HG03575 (cell line): Measurements from ENCODE around the gene PRDM12.

Experiments used
- ATAC-seq: cut with Tn5 transposase; IDR thresholded peaks from one replicate; pipeline ENCODE4 v1.9.1; 2021; ENCODE audit not compliant: unreplicated experiment, insufficient number of reproducible peaks, low FRiP score; ENCODE audit errors: extremely low read depth

The PRDM12 gene

GRCh38 chr9:130635306-130635705 lies 29.1 kb upstream of the PRDM12 start:
- no peak for ATAC-seq

GRCh38 chr9:130635721-130636647 lies 28.4 kb upstream of the PRDM12 start:
- ATAC-seq: no peak

GRCh38 chr9:130636648-130637020 lies 27.8 kb upstream of the PRDM12 start:
- no peak for ATAC-seq

- ATAC-seq: no peak
These were observed 25.9 kb upstream of the PRDM12 start for GRCh38 chr9:130638284-130639123.

GRCh38 chr9:130639124-130639765 lies 25.1 kb upstream of the PRDM12 start:
- no peak for ATAC-seq

- no peak for ATAC-seq
These were observed 24.4 kb upstream of the PRDM12 start for GRCh38 chr9:130639866-130640555.

GRCh38 chr9:130640681-130641080 lies 23.7 kb upstream of the PRDM12 start:
- no peak for ATAC-seq

GRCh38 chr9:130642926-130643325 lies 21.5 kb upstream of the PRDM12 start:
- no peak for ATAC-seq

GRCh38 chr9:130651221-130651620 lies 13.2 kb upstream of the PRDM12 start:
- ATAC-seq: no peak

GRCh38 chr9:130651752-130652151 lies 12.6 kb upstream of the PRDM12 start:
- no peak for ATAC-seq

- ATAC-seq: no peak
These were observed 9.5 kb upstream of the PRDM12 start for GRCh38 chr9:130654879-130655278.

GRCh38 chr9:130658893-130659698 lies 5.3 kb upstream of the PRDM12 start:
- ATAC-seq: no peak

- no peak for ATAC-seq
These were observed 4.6 kb upstream of the PRDM12 start for GRCh38 chr9:130659699-130660248.

GRCh38 chr9:130660326-130660682 lies 4.1 kb upstream of the PRDM12 start:
- ATAC-seq: no peak

GRCh38 chr9:130660683-130661450 lies 3.5 kb upstream of the PRDM12 start:
- ATAC-seq: no peak

- ATAC-seq: no peak
These were observed 2.8 kb upstream of the PRDM12 start for GRCh38 chr9:130661451-130662098.
